ENCODE data around the gene EIF3D. TPM values are rescaled to one million over a fixed set of nuclear protein-coding genes. Genes with fewer than 3 reads are reported as not detected.

The EIF3D gene
- total RNA-seq, 1 donor from 2014 or later, result 143 TPM

DNA sequence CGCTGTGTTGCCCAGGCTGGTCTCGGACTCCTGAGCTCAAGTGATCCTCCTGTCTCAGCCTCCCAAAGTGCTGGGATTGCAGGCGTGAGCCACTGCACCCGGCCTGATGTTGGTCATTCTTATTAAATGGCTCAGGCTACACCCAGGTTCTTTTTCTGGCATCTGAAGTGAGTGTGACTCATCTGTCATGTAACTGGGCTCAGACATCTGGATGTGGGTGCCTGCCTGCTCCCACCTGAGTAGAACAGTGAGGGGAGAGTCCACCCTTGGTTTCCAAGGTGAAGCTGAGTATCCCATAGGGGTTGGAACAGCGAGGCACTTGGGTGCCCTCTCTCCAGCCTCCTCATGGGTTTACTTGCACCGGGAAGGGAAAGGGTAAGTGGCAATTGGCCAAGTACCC is 36.7 kb upstream of the EIF3D start:
- Mint-ChIP-seq H3K9me3 (ENCODE audit: unreplicated experiment) (peaks cover 10% of the 10 kb centered on the region), H3K27ac (ENCODE audit: unreplicated experiment) (no peak overlapping the region), H3K4me1 (ENCODE audit: low read depth, unreplicated experiment) (peaks cover 22% of the 10 kb centered on the region), H3K4me3 (ENCODE audit: unreplicated experiment) (no peak overlapping the region), H3K27me3 (ENCODE audit: unreplicated experiment) (peaks cover 13% of the 10 kb centered on the region), H3K36me3 (ENCODE audit: unreplicated experiment) (no peaks in the 10 kb centered on the region)
- no peak for DNase-seq
- TF ChIP-seq, protein P1, sequence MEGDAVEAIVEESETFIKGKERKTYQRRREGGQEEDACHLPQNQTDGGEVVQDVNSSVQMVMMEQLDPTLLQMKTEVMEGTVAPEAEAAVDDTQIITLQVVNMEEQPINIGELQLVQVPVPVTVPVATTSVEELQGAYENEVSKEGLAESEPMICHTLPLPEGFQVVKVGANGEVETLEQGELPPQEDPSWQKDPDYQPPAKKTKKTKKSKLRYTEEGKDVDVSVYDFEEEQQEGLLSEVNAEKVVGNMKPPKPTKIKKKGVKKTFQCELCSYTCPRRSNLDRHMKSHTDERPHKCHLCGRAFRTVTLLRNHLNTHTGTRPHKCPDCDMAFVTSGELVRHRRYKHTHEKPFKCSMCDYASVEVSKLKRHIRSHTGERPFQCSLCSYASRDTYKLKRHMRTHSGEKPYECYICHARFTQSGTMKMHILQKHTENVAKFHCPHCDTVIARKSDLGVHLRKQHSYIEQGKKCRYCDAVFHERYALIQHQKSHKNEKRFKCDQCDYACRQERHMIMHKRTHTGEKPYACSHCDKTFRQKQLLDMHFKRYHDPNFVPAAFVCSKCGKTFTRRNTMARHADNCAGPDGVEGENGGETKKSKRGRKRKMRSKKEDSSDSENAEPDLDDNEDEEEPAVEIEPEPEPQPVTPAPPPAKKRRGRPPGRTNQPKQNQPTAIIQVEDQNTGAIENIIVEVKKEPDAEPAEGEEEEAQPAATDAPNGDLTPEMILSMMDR (IDR thresholded peaks at IDR 0.05; ENCODE audit: partially characterized antibody, unreplicated experiment), result no peak

DNA sequence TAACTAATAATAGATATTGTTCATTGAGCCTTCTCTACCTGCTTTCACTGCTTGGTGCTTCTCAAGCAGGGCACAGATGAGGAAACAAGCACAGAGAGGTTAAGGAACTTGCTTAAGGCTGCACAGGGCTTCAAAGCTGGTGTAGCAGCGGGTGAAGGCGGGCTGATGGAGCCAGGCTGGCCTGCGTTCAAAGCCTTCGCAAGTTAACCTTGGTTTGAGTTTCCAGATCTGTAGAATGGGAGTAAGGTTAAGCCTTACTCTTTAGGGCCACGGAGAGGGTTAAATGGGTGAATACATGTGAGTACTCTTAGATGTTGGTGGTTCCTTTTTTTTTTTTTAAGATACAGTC is 36.2 kb upstream of the EIF3D start:
- no peak for DNase-seq
- Mint-ChIP-seq H3K4me3 (ENCODE audit: unreplicated experiment) (no peak overlapping the region), H3K9me3 (ENCODE audit: unreplicated experiment) (peaks cover 10% of the 10 kb centered on the region), H3K27me3 (ENCODE audit: unreplicated experiment) (peaks cover 13% of the 10 kb centered on the region), H3K27ac (ENCODE audit: unreplicated experiment) (no peak overlapping the region), H3K36me3 (ENCODE audit: unreplicated experiment) (no peaks in the 10 kb centered on the region), H3K4me1 (ENCODE audit: low read depth, unreplicated experiment) (peaks cover 21% of the 10 kb centered on the region)
- TF ChIP-seq, protein P1 (IDR thresholded peaks at IDR 0.05; ENCODE audit: partially characterized antibody, unreplicated experiment), result no peak

DNA sequence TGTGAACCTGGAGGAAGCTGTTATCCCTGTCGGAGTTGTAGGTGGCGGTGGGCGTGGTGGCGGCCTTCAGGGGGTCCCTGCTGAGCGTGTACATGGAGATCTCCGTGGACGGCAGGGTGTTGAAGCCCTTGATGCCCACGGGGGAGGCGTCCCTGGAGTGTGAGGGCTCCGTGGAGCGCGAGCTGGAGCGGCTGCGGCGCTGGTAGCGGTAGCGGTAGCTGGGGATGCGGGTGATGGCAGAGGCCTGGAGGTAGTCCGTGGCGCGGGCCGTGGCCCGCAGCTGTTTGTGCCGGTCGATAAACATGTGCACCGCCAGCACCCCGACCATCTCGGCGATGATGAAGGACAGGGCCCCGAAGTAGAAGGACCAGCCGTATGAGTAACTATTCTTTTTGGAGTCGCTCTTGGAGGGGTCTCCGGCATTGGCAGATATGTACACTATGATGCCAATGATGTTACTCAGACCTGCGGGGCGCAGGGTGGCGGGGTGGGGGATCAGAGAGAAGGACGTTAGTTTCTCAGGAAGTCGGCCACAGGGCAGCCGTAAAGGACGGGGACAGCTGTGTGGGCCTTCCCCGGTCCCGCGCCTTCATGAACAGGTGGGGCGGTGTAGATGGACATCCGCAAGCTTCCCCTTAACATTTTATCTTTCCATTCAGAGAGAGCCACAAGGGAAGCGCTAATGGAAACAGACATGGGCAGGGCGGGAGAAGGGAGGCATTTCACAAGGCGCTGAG is 35.6 kb upstream of the EIF3D start:
- Mint-ChIP-seq H3K27me3 (ENCODE audit: unreplicated experiment) (peaks cover 13% of the 10 kb centered on the region), H3K36me3 (ENCODE audit: unreplicated experiment) (no peaks in the 10 kb centered on the region), H3K4me1 (ENCODE audit: low read depth, unreplicated experiment) (peaks cover 16% of the 10 kb centered on the region), H3K27ac (ENCODE audit: unreplicated experiment) (no peak overlapping the region), H3K9me3 (ENCODE audit: unreplicated experiment) (peaks cover 10% of the 10 kb centered on the region), H3K4me3 (ENCODE audit: unreplicated experiment) (no peak overlapping the region)
- DNase-seq, result no peak
- TF ChIP-seq, protein P1 (IDR thresholded peaks at IDR 0.05; ENCODE audit: partially characterized antibody, unreplicated experiment), result no peak

DNA sequence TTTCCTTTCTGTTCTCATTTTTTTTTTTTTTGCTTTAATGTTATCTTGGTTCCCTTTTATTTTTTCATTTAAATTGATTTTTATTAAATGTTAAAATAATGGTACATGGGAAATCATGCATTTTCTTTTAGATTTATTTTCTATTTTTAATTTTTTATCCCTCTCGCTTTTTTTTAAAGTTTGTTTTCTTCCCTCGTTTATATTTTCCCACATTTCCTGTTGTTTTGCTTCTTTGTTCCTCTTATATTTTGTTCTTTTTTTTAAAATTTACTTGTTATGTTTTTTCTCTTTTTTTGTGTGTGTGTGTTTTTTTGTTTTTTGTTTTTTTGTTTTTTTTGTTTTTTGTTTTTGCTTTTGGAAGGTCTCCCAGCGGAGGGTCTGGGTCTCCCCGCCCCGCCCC is 34.9 kb upstream of the EIF3D start:
- Mint-ChIP-seq H3K36me3 (ENCODE audit: unreplicated experiment) (no peaks in the 10 kb centered on the region), H3K27ac (ENCODE audit: unreplicated experiment) (no peak overlapping the region), H3K4me1 (ENCODE audit: low read depth, unreplicated experiment) (peaks cover 16% of the 10 kb centered on the region), H3K27me3 (ENCODE audit: unreplicated experiment) (peaks cover 13% of the 10 kb centered on the region), H3K9me3 (ENCODE audit: unreplicated experiment) (peaks cover 12% of the 10 kb centered on the region), H3K4me3 (ENCODE audit: unreplicated experiment) (no peak overlapping the region)
- no peak for DNase-seq
- TF ChIP-seq, protein P1 (IDR thresholded peaks at IDR 0.05; ENCODE audit: partially characterized antibody, unreplicated experiment), result no peak

DNA sequence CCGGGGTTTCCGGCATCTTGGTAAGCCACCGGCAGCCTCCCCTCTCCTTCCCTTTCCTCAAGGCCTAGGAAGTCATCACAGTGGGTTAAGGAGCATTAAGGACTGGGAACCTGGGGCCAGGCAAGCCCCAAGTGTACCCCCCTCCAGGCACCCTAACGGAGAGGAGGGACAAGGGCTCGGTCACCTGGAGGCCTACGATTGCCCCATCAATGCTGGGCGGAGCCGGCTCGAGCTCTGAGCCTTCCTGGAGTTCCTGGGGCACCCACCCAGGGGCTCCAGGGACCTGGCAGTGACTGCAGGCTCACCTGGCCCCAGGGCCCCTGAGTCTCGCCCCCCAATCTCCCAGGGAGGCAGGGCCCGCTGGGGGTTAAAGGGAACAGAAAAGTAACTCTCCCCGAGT is 34.5 kb upstream of the EIF3D start:
- no peaks in the 10 kb centered on the region for H3K36me3 Mint-ChIP-seq (ENCODE audit: unreplicated experiment)
- DNase-seq, result no peak
- peaks cover 12% of the 10 kb centered on the region for H3K9me3 Mint-ChIP-seq (ENCODE audit: unreplicated experiment)

More for the DNA sequence above, 34.5 kb upstream of the EIF3D start:
- H3K4me3 Mint-ChIP-seq (ENCODE audit: unreplicated experiment), result no peak overlapping the region
- peaks cover 13% of the 10 kb centered on the region for H3K27me3 Mint-ChIP-seq (ENCODE audit: unreplicated experiment)
- TF ChIP-seq, protein P1 (IDR thresholded peaks at IDR 0.05; ENCODE audit: partially characterized antibody, unreplicated experiment), result no peak
- H3K4me1 Mint-ChIP-seq (ENCODE audit: low read depth, unreplicated experiment), result peaks cover 16% of the 10 kb centered on the region
- H3K27ac Mint-ChIP-seq (ENCODE audit: unreplicated experiment), result no peak overlapping the region
